Globus pallidus (tissue), 1 donor: ENCODE measurements around the gene ZNF684.
A peak's percentile ranks its signal among the peaks of the same experiment; 100 is the strongest.
"Not testable (repeated sequence)": the region's sequence is repeated elsewhere in the genome, so short reads cannot be mapped to it uniquely, and the experiment has no call there.

Experiments used
- DNase-seq: peaks from one replicate; pipeline ENCODE4 v3.0.0-alpha.2; 2015; ENCODE audit warnings: low spot score

The ZNF684 gene

GRCh38 chr1:40574805-40575204 lies 43.4 kb downstream of the ZNF684 start:
- DNase-seq: not testable (repeated sequence)

GRCh38 chr1:40575336-40575735 lies 43.9 kb downstream of the ZNF684 start:
- DNase-seq: no peak

- DNase-seq: no peak
Measured at GRCh38 chr1:40582116-40582515, 50.7 kb downstream of the ZNF684 start.

GRCh38 chr1:40583980-40584379 lies 52.5 kb downstream of the ZNF684 start:
- DNase-seq: no peak

GRCh38 chr1:40588586-40588985 lies 57.1 kb downstream of the ZNF684 start:
- peak; percentile 26 for DNase-seq

GRCh38 chr1:40592107-40592803 lies 60.8 kb downstream of the ZNF684 start:
- peak; percentile 51 for DNase-seq

GRCh38 chr1:40593449-40594186 lies 62.2 kb downstream of the ZNF684 start:
- DNase-seq: no peak

- DNase-seq: no peak
Measured at GRCh38 chr1:40594187-40594531, 62.7 kb downstream of the ZNF684 start.

GRCh38 chr1:40595623-40596022 lies 64.2 kb downstream of the ZNF684 start:
- DNase-seq: no peak
